Ovary (tissue), 9 donors: Measurements from ENCODE around the gene NEDD4. TPM values are rescaled to one million over a fixed set of nuclear protein-coding genes. Genes with fewer than 3 reads are reported as not detected.

Experiments
- DNase-seq, 5 donors: peaks; one replicate each; pipeline ENCODE4 v3.0.0-alpha.2; 2019 to 2020
- H3K27ac ChIP-seq, 2 donors: fragments of 200-600 bp; one replicate each; pipeline versions ENCODE4 v1.5.1 to v1.8.0; 2019 to 2022
- H3K27me3 ChIP-seq: fragments of 200-600 bp; one replicate; pipeline ENCODE4 v1.8.0; 2022
- H3K36me3 ChIP-seq: fragments of 200-600 bp; sonication (generic); one replicate; pipeline ENCODE4 v1.5.1; 2019
- H3K4me1 ChIP-seq: one replicate; pipeline ENCODE4 v1.8.1; 2013; ENCODE audit warnings: mild to moderate bottlenecking, moderate library complexity; ENCODE audit not compliant: insufficient read depth
- H3K4me3 ChIP-seq: fragments of 200-600 bp; sonication (generic); one replicate; pipeline ENCODE4 v1.5.1; 2017
- H3K9me3 ChIP-seq, 2 donors: fragments of 200-600 bp in 1 of 2; sonication (generic) in 1 of 2; one replicate each; pipeline versions ENCODE4 v1.5.1 to v1.8.1; 2013 to 2019; ENCODE audit warnings: mild to moderate bottlenecking in 1 of 2, moderate library complexity in 1 of 2
- EP300 ChIP-seq: sonication (generic); formaldehyde crosslinking; IDR thresholded peaks from one replicate; pipeline ENCODE4 v1.6.1; 2017; ENCODE audit warnings: antibody characterized with exemption
- POLR2A ChIP-seq: fragments of 450-650 bp; IDR thresholded peaks from one replicate; pipeline ENCODE4 v1.6.1; 2017; ENCODE audit warnings: antibody characterized with exemption, mild to moderate bottlenecking, moderate library complexity
- WGBS, 3 donors: extraction: QIAGEN DNeasy Blood & Tissue Kit in 1 of 3; methylation state at CpG; one replicate each; pipeline versions ENCODE4 v1.1.5 to v1.1.7; 2013 to 2017; 5-methylcytosine and 5-hydroxymethylcytosine counted together
- intact Hi-C, 4 donors: fragments of 100-400 bp; cut with DNase I; formaldehyde crosslinking; loops; one replicate each; pipeline versions ENCODE4 v1.11.0 to v1.15.1; 2022 to 2023
- polyA plus RNA-seq, 2 donors: library from polyadenylated mRNA; stranded (reverse); fragments of 200-250 nt in 1 of 2; fragments of 350-450 nt in 1 of 2; fragmentation: Illumina TruSeq in 1 of 2; extraction: RNeasy Lipid Tissue Mini Kit (QIAGEN cat#74804) in 1 of 2; gene quantifications; one replicate each; pipeline ENCODE4 v1.2.3, GENCODE V29; 2013 to 2014
- total RNA-seq, 7 donors: library from RNA; depleted of rRNA in 2 of 7; stranded (reverse); fragments of >200 nt in 2 of 7; fragmentation: NEBNext Ultra II Directional in 3 of 7; extraction: Animal tissue kit (Norgen Biotek cat#: 25700) in 3 of 7; gene quantifications; one replicate each; pipeline versions ENCODE4 v1.1.0 to v1.2.4, GENCODE V29; 2016 to 2023
- TF ChIP-seq, protein P1 (sequence below), 3 donors: fragments of 450-650 bp in 2 of 3; fragments of 200-600 bp in 1 of 3; IDR thresholded peaks; one replicate each; pipeline versions ENCODE4 v1.5.1 to v1.8.0; 2016 to 2022; ENCODE audit warnings: antibody characterized with exemption in 3 of 3, mild to moderate bottlenecking in 1 of 3
- donor health status: DM: no; HTN: no; CAD: no; lungs with moderate emphysema.
- donor health status: DM: no; HTN: no; CAD: no.
- donor health status: Bipolar disorder and iron deficiency.
- donor health status: DM: yes; HTN: yes; CAD: no.
- donor health status: DM: no; HTN: no; CAD: no.
- donor health status: DM: yes; HTN: yes; CAD: no.

Gene NEDD4
- total and polyA plus RNA-seq, 9 donors, result 3.8 to 12.6 (median 10.2) TPM

DNA sequence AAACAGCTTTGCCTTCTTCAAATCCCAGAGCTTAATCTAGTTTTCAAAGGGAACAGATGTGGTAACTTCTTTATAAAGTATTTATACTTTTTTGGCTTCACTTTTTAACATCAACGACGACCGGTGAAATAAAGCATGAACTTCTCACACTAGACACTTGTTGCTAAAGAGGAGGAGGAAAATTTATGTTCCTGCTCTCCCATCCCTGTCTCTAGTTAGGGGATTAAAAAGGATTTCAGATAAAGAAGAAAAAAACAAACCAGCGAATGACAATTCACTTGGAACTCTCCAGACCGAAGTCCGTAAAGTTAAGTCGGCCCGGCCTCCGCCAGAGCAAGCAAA, 672 bp downstream of the NEDD4 start:
- TF ChIP-seq POLR2A, result no peak
- TF ChIP-seq, protein P1, sequence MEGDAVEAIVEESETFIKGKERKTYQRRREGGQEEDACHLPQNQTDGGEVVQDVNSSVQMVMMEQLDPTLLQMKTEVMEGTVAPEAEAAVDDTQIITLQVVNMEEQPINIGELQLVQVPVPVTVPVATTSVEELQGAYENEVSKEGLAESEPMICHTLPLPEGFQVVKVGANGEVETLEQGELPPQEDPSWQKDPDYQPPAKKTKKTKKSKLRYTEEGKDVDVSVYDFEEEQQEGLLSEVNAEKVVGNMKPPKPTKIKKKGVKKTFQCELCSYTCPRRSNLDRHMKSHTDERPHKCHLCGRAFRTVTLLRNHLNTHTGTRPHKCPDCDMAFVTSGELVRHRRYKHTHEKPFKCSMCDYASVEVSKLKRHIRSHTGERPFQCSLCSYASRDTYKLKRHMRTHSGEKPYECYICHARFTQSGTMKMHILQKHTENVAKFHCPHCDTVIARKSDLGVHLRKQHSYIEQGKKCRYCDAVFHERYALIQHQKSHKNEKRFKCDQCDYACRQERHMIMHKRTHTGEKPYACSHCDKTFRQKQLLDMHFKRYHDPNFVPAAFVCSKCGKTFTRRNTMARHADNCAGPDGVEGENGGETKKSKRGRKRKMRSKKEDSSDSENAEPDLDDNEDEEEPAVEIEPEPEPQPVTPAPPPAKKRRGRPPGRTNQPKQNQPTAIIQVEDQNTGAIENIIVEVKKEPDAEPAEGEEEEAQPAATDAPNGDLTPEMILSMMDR (IDR thresholded peaks at IDR 0.05), result no peak
- no peak for TF ChIP-seq EP300
- Histone ChIP-seq H3K36me3 (no peaks in the 10 kb centered on the region), H3K9me3 (no peaks in the 10 kb centered on the region), H3K4me3 (peak overlapping the region; percentile 96), H3K27me3 (no peaks in the 10 kb centered on the region), H3K27ac (peak overlapping the region; percentile 70 to 87), H3K4me1 (no peaks in the 10 kb centered on the region)
- 0 to 2% (median 0%) methylated on average over 9 of the region's 9 CpGs for WGBS, 3 donors
- intact Hi-C loops, result loop anchor here in 1 of 4 donors (10.0 kb wide), 1 partner anchor 252 kb away; the partner anchor contains the start of gene RFX7
- DNase-seq, result no peak

DNA sequence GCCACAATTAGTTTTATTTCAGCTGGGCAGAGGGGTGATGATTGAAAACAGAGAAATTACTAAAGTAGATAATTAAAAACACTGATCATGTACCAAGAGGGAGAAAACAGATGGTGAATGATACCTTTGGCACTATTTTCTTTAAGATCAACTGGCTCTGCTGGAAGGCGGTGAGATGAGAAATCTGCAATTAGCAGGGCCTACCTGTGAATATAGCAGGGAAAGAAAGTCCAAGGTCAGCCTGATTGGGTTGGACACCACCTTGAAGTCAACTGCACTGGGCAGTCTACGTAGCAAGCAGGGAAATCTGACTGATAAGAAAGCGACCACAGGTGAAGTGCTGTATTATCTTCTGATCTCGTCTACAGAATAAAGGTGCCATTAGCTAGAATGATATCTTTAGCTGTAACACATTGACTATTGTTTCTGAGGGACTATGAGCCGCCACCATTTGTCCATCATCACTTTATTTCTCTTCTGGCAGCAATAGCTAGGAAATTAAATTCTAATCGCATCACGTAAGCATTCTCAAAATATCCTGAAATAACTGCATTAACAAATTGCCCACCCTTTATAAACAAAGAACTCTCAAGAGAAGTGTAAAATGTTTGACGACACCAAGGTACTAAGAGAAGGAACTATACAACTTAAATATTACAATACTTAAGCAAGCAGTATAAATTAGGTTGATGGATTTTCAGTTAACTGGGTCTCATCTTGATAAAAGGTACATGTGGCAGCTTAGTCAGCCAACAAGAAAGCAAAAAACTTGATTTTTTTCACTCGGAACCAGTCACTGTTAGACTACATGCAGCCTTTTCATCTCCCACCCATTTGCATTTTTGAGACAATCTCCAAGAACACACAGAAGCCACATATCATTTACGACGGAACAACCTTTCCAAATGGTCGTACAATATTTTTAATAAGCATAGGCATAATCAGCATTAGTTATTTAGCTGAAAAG, 1.3 kb downstream of the NEDD4 start:
- H3K36me3 ChIP-seq, result no peaks in the 10 kb centered on the region
- no peak for DNase-seq
- peak overlapping the region in 1 of 2 donors; percentile 87 for H3K27ac ChIP-seq
- H3K4me1 ChIP-seq, result no peaks in the 10 kb centered on the region
- TF ChIP-seq, protein P1 (IDR thresholded peaks at IDR 0.05), result no peak
- TF ChIP-seq POLR2A (no peak), EP300 (no peak)
- H3K27me3 ChIP-seq, result no peaks in the 10 kb centered on the region
- H3K4me3 ChIP-seq, result peak overlapping the region; percentile 96
- 44 to 46% (median 45%) methylated on average over 12 of the region's 12 CpGs for WGBS, 3 donors
- intact Hi-C loops, result loop anchor here in 1 of 4 donors (10.0 kb wide), 1 partner anchor 253 kb away; the partner anchor contains the start of gene RFX7
- H3K9me3 ChIP-seq, result no peaks in the 10 kb centered on the region

- TF ChIP-seq POLR2A, result no peak
- no peak for TF ChIP-seq EP300
- TF ChIP-seq, protein P1 (IDR thresholded peaks at IDR 0.05), result no peak
- H3K4me3 ChIP-seq, result no peak overlapping the region
- H3K9me3 ChIP-seq, result no peaks in the 10 kb centered on the region
- H3K4me1 ChIP-seq, result no peaks in the 10 kb centered on the region
- 86 to 96% (median 93%) methylated on average over 1 of the region's 1 CpG for WGBS, 3 donors
- no peaks in the 10 kb centered on the region for H3K27me3 ChIP-seq
- H3K36me3 ChIP-seq, result no peaks in the 10 kb centered on the region
- DNase-seq, result no peak
- H3K27ac ChIP-seq, result no peak overlapping the region
- intact Hi-C loops, result loop anchor here in 1 of 4 donors (10.0 kb wide), 1 partner anchor 254 kb away; the partner anchor contains the start of gene RFX7
These were observed 2.4 kb downstream of the NEDD4 start for GRCh38 chr15:55990998-55991397.

- WGBS, 3 donors, result 78 to 84% (median 82%) methylated on average over 2 of the region's 2 CpGs
- no peak for DNase-seq
- H3K4me3 ChIP-seq, result no peak overlapping the region
- H3K9me3 ChIP-seq, result no peaks in the 10 kb centered on the region
- H3K27ac ChIP-seq, result no peak overlapping the region
- intact Hi-C loops, result loop anchor here in 1 of 4 donors (10.0 kb wide), 1 partner anchor 254 kb away; the partner anchor contains the start of gene RFX7
- TF ChIP-seq, protein P1 (IDR thresholded peaks at IDR 0.05), result no peak
- TF ChIP-seq EP300, result no peak
- no peak for TF ChIP-seq POLR2A
- H3K27me3 ChIP-seq, result no peaks in the 10 kb centered on the region
- H3K36me3 ChIP-seq, result no peaks in the 10 kb centered on the region
- H3K4me1 ChIP-seq, result no peaks in the 10 kb centered on the region
These were observed 2.9 kb downstream of the NEDD4 start for GRCh38 chr15:55990516-55990915.
